HepG2 (cell line): Measurements from ENCODE around the gene HYCC2. TPM values are rescaled to one million over a fixed set of nuclear protein-coding genes. Genes with fewer than 3 reads are reported as not detected.

Experiments
- FOXO1 ChIP-seq: sonication (generic); formaldehyde crosslinking; IDR thresholded peaks from 2 replicates; pipeline ENCODE4 v1.4.0; 2020; ENCODE audit warnings: missing genetic modification reagents
- NCOA2 ChIP-seq: sonication (generic); formaldehyde crosslinking; IDR thresholded peaks from 2 replicates; pipeline ENCODE4 v1.8.0; 2022; ENCODE audit warnings: inconsistent platforms
- NR2F6 ChIP-seq, 2 experiments: IDR thresholded peaks; 2 replicates each; pipeline ENCODE4 v1.6.1; 2016; ENCODE audit warnings: antibody characterized with exemption in 1 of 2, mild to moderate bottlenecking in 1 of 2
- PAXIP1 ChIP-seq: sonication (generic); formaldehyde crosslinking; conservative IDR thresholded peaks from 2 replicates; pipeline ENCODE4 v1.4.0; 2020; ENCODE audit warnings: mild to moderate bottlenecking, missing genetic modification reagents, moderate library complexity
- RFX5 ChIP-seq: IDR thresholded peaks from 2 replicates; pipeline ENCODE4 v1.6.1; 2011; ENCODE audit warnings: low read depth, low read length, improper control_type of control experiment
- TCF7 ChIP-seq: sonication (generic); IDR thresholded peaks from 2 replicates; pipeline ENCODE4 v1.6.1; 2016; ENCODE audit warnings: antibody characterized with exemption, low read depth
- ZBTB20 ChIP-seq: sonication (generic); formaldehyde crosslinking; IDR thresholded peaks from 2 replicates; pipeline ENCODE4 v1.8.1; 2023; ENCODE audit warnings: missing genetic modification reagents, low read depth, mild to moderate bottlenecking, borderline replicate concordance
- ZFP82 ChIP-seq: sonication (generic); formaldehyde crosslinking; IDR thresholded peaks from 2 replicates; pipeline ENCODE4 v1.5.1; 2020; ENCODE audit warnings: mild to moderate bottlenecking, missing genetic modification reagents, borderline replicate concordance
- ZNF253 ChIP-seq: sonication (generic); formaldehyde crosslinking; IDR thresholded peaks from 2 replicates; pipeline ENCODE4 v1.8.0; 2022; ENCODE audit warnings: mild to moderate bottlenecking, missing genetic modification reagents, borderline replicate concordance
- ZNF326 ChIP-seq: sonication (generic); formaldehyde crosslinking; IDR thresholded peaks from 2 replicates; pipeline ENCODE4 v1.4.0; 2020; ENCODE audit warnings: missing genetic modification reagents, borderline replicate concordance
- ZNF33A ChIP-seq: sonication (generic); formaldehyde crosslinking; IDR thresholded peaks from 2 replicates; pipeline ENCODE4 v1.5.1; 2020; ENCODE audit warnings: missing genetic modification reagents, mild to moderate bottlenecking, moderate library complexity, borderline replicate concordance
- ZNF446 ChIP-seq: sonication (generic); formaldehyde crosslinking; IDR thresholded peaks from 2 replicates; pipeline ENCODE4 v1.5.0; 2020; ENCODE audit warnings: mild to moderate bottlenecking, missing genetic modification reagents
- ZNF557 ChIP-seq: sonication (generic); formaldehyde crosslinking; IDR thresholded peaks from 2 replicates; pipeline ENCODE4 v1.4.0; 2020; ENCODE audit warnings: missing genetic modification reagents
- ZNF790 ChIP-seq: sonication (generic); formaldehyde crosslinking; IDR thresholded peaks from 2 replicates; pipeline ENCODE4 v1.8.0; 2022; ENCODE audit warnings: missing genetic modification reagents, mild to moderate bottlenecking, borderline replicate concordance
- ZSCAN31 ChIP-seq: sonication (generic); formaldehyde crosslinking; IDR thresholded peaks from 2 replicates; pipeline ENCODE4 v1.5.0; 2020; ENCODE audit warnings: low read depth, mild to moderate bottlenecking, missing genetic modification reagents
- polyA plus RNA-seq, 8 experiments: library from polyadenylated mRNA; depleted of rRNA in 3 of 8; stranded (reverse) in 7 of 8; unstranded in 1 of 8; fragments of >200 nt; fragmentation: Illumina TruSeq in 4 of 8; extraction: Trizol in 4 of 8; gene quantifications; 2 replicates each; pipeline versions ENCODE4 v1.2.1 to v1.2.3, GENCODE V29; 2011 to 2016; ENCODE audit warnings: low read depth in 4 of 8, missing spikeins in 1 of 8, mixed read lengths in 1 of 8; ENCODE audit not compliant: insufficient read depth in 1 of 8
- total RNA-seq, 5 experiments: library from RNA; depleted of rRNA; stranded (reverse); fragments of >200 nt; fragmentation: Illumina TruSeq; extraction: Trizol; gene quantifications; 2 replicates each; pipeline ENCODE4 v1.2.3, GENCODE V29; 2016; ENCODE audit warnings: low read depth in 1 of 5
- TF ChIP-seq, protein P1 (sequence below): sonication (generic); formaldehyde crosslinking; IDR thresholded peaks from 2 replicates; pipeline ENCODE4 v1.5.1; 2020; ENCODE audit warnings: mild to moderate bottlenecking, missing genetic modification reagents, borderline replicate concordance
- TF ChIP-seq, protein P2 (sequence below): sonication (generic); formaldehyde crosslinking; IDR thresholded peaks from 2 replicates; pipeline ENCODE4 v1.4.0; 2020; ENCODE audit warnings: missing genetic modification reagents

The HYCC2 gene
- total and polyA plus RNA-seq, 2 of the 13 experiments (the other 11 are each of a cell fraction or from before 2014, with no cell fraction given) = 4.7 to 13.9 TPM

GRCh38 chr2:201040867-201041628, 30.4 kb downstream of the HYCC2 start (continued):
- TF ChIP-seq PAXIP1 (CRISPR knock-in tag) (peak; percentile 70), ZNF326 (no peak), ZNF446 (CRISPR knock-in tag) (no peak), ZNF557 (CRISPR knock-in tag) (no peak), NR2F6 (IDR thresholded peaks at IDR 0.05) (peak; percentile 66), NR2F6 (CRISPR knock-in tag; IDR thresholded peaks at IDR 0.05) (peak; percentile 70), ZNF790 (no peak), ZFP82 (CRISPR knock-in tag) (no peak), FOXO1 (CRISPR knock-in tag) (no peak), TCF7 (peak; percentile 35; the same call in 1 of the 2 replicates), ZSCAN31 (CRISPR knock-in tag) (no peak), ZNF253 (CRISPR knock-in tag) (no peak), NCOA2 (peak; percentile 80), ZNF33A (CRISPR knock-in tag) (no peak), ZBTB20 (CRISPR knock-in tag) (peak; percentile 34; the same call in 1 of the 2 replicates), RFX5 (no peak)
- TF ChIP-seq, protein P1, sequence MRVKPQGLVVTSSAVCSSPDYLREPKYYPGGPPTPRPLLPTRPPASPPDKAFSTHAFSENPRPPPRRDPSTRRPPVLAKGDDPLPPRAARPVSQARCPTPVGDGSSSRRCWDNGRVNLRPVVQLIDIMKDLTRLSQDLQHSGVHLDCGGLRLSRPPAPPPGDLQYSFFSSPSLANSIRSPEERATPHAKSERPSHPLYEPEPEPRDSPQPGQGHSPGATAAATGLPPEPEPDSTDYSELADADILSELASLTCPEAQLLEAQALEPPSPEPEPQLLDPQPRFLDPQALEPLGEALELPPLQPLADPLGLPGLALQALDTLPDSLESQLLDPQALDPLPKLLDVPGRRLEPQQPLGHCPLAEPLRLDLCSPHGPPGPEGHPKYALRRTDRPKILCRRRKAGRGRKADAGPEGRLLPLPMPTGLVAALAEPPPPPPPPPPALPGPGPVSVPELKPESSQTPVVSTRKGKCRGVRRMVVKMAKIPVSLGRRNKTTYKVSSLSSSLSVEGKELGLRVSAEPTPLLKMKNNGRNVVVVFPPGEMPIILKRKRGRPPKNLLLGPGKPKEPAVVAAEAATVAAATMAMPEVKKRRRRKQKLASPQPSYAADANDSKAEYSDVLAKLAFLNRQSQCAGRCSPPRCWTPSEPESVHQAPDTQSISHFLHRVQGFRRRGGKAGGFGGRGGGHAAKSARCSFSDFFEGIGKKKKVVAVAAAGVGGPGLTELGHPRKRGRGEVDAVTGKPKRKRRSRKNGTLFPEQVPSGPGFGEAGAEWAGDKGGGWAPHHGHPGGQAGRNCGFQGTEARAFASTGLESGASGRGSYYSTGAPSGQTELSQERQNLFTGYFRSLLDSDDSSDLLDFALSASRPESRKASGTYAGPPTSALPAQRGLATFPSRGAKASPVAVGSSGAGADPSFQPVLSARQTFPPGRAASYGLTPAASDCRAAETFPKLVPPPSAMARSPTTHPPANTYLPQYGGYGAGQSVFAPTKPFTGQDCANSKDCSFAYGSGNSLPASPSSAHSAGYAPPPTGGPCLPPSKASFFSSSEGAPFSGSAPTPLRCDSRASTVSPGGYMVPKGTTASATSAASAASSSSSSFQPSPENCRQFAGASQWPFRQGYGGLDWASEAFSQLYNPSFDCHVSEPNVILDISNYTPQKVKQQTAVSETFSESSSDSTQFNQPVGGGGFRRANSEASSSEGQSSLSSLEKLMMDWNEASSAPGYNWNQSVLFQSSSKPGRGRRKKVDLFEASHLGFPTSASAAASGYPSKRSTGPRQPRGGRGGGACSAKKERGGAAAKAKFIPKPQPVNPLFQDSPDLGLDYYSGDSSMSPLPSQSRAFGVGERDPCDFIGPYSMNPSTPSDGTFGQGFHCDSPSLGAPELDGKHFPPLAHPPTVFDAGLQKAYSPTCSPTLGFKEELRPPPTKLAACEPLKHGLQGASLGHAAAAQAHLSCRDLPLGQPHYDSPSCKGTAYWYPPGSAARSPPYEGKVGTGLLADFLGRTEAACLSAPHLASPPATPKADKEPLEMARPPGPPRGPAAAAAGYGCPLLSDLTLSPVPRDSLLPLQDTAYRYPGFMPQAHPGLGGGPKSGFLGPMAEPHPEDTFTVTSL = peak; percentile 24; the same call in 1 of the 2 replicates
- TF ChIP-seq, protein P2, sequence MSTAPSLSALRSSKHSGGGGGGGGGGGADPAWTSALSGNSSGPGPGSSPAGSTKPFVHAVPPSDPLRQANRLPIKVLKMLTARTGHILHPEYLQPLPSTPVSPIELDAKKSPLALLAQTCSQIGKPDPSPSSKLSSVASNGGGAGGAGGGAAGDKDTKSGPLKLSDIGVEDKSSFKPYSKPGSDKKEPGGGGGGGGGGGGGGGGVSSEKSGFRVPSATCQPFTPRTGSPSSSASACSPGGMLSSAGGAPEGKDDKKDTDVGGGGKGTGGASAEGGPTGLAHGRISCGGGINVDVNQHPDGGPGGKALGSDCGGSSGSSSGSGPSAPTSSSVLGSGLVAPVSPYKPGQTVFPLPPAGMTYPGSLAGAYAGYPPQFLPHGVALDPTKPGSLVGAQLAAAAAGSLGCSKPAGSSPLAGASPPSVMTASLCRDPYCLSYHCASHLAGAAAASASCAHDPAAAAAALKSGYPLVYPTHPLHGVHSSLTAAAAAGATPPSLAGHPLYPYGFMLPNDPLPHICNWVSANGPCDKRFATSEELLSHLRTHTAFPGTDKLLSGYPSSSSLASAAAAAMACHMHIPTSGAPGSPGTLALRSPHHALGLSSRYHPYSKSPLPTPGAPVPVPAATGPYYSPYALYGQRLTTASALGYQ = no peak
